A549 (cell line): ENCODE data around the gene LARGE1. TPM values are rescaled to one million over a fixed set of nuclear protein-coding genes. Genes with fewer than 3 reads are reported as not detected.
A peak's percentile ranks its signal among the peaks of the same experiment; 100 is the strongest.

Experiments
- ATAC-seq, 2 experiments: fragments of 200-7000 bp in 1 of 2; fragments of >200 bp in 1 of 2; cut with Nextera tagmentation in 1 of 2; cut with Tn5 transposase in 1 of 2; 3 replicates each; pipeline versions ENCODE4 v1.8.0 to v1.9.1; 2018 to 2020; ENCODE audit warnings: mild to moderate bottlenecking in 1 of 2, moderate library complexity in 1 of 2
- CTCF ChIA-PET: fragments of 300-600 bp; sonication (Branson Sonifier 250); formaldehyde crosslinking; extraction: SDS; loops from one replicate; lab custom pipeline; 2021; ENCODE audit warnings: antibody characterized with exemption, inconsistent platforms; lab: Yijun Ruan, JAX
- POLR2A ChIA-PET: fragments of 350-600 bp; formaldehyde crosslinking; extraction: SDS; loops from one replicate; lab custom pipeline; 2021; ENCODE audit warnings: antibody characterized with exemption, inconsistent platforms; lab: Yijun Ruan, JAX
- DNase-seq, 2 experiments: peaks; one replicate each; pipeline versions ENCODE4 v3.0.0 to v3.0.0-alpha.2; 2011 to 2016; ENCODE audit warnings: low read depth in 1 of 2, low spot score in 1 of 2
- FAIRE-seq: peaks from 2 replicates; lab custom pipeline; 2011; peaks lifted over from hg19 to GRCh38; lab: Jason Lieb, UNC
- H3K27ac ChIP-seq, 2 experiments: fragments of >200 bp; sonication (Bioruptor Twin); formaldehyde crosslinking; 3 replicates each; pipeline ENCODE4 v1.5.1; 2016 to 2017
- H3K4me1 ChIP-seq: fragments of >200 bp; sonication (Bioruptor Twin); formaldehyde crosslinking; 3 replicates; pipeline ENCODE4 v1.6.1; 2016
- H3K4me2 ChIP-seq: fragments of >200 bp; sonication (Bioruptor Twin); formaldehyde crosslinking; 3 replicates; pipeline ENCODE4 v1.6.1; 2016
- H3K4me3 ChIP-seq: fragments of >200 bp; sonication (Bioruptor Twin); formaldehyde crosslinking; 3 replicates; pipeline ENCODE4 v1.5.1; 2016
- H3K9me3 ChIP-seq: fragments of >200 bp; sonication (Bioruptor Twin); formaldehyde crosslinking; 3 replicates; pipeline ENCODE4 v1.6.1; 2016
- CBX2 ChIP-seq: fragments of 200-600 bp; sonication (generic); IDR thresholded peaks from 2 replicates; pipeline ENCODE4 v1.6.1; 2016; ENCODE audit warnings: low read depth, mild to moderate bottlenecking, borderline replicate concordance
- CBX8 ChIP-seq: fragments of 200-600 bp; sonication (generic); IDR thresholded peaks from 2 replicates; pipeline ENCODE4 v1.6.1; 2016
- CHD4 ChIP-seq: fragments of 200-600 bp; sonication (generic); IDR thresholded peaks from 2 replicates; pipeline ENCODE4 v1.6.1; 2016; ENCODE audit warnings: antibody characterized with exemption, mild to moderate bottlenecking, borderline replicate concordance
- GATA3 ChIP-seq: IDR thresholded peaks from 2 replicates; pipeline ENCODE4 v1.6.1; 2012; ENCODE audit warnings: borderline replicate concordance
- HEYL ChIP-seq: fragments of 250-450 bp; sonication (Bioruptor Pico); IDR thresholded peaks from 2 replicates; pipeline ENCODE4 v1.8.0; 2021; ENCODE audit warnings: mild to moderate bottlenecking, moderate library complexity
- HMGXB4 ChIP-seq: fragments of 250-450 bp; sonication (Bioruptor Pico); IDR thresholded peaks from 2 replicates; pipeline ENCODE4 v1.5.0; 2021; ENCODE audit warnings: mild to moderate bottlenecking, moderate library complexity, borderline replicate concordance
- HOXB13 ChIP-seq: fragments of 250-450 bp; sonication (Bioruptor Pico); IDR thresholded peaks from 2 replicates; pipeline ENCODE4 v1.5.0; 2020; ENCODE audit warnings: low read depth, mild to moderate bottlenecking, moderate library complexity
- HOXB5 ChIP-seq: fragments of 250-450 bp; sonication (Bioruptor Pico); IDR thresholded peaks from 2 replicates; pipeline ENCODE4 v1.5.0; 2020; ENCODE audit warnings: mild to moderate bottlenecking, moderate library complexity
- JUNB ChIP-seq: fragments of >200 bp; sonication (Bioruptor Twin); formaldehyde crosslinking; IDR thresholded peaks from 2 replicates; pipeline ENCODE4 v1.6.1; 2016
- KDM1A ChIP-seq: fragments of 200-600 bp; sonication (generic); IDR thresholded peaks from 2 replicates; pipeline ENCODE4 v1.6.1; 2016; ENCODE audit warnings: low read depth, mild to moderate bottlenecking
- KDM5A ChIP-seq: fragments of 200-600 bp; sonication (generic); IDR thresholded peaks from 2 replicates; pipeline ENCODE4 v1.6.1; 2016; ENCODE audit warnings: antibody characterized with exemption, mild to moderate bottlenecking
- MAZ ChIP-seq: fragments of 150-350 bp; IDR thresholded peaks from 2 replicates; pipeline ENCODE4 v1.6.1; 2014; ENCODE audit warnings: antibody characterized with exemption, low read depth, low read length, borderline replicate concordance
- NR3C1 ChIP-seq: fragments of >200 bp; sonication (Bioruptor Twin); formaldehyde crosslinking; IDR thresholded peaks from 3 replicates; pipeline ENCODE4 v1.6.1; 2017
- RARB ChIP-seq: fragments of 250-450 bp; sonication (Bioruptor Pico); IDR thresholded peaks from 2 replicates; pipeline ENCODE4 v1.8.0; 2021; ENCODE audit warnings: mild to moderate bottlenecking, moderate library complexity
- RCOR1 ChIP-seq: fragments of 150-350 bp; IDR thresholded peaks from 2 replicates; pipeline ENCODE4 v1.6.1; 2014; ENCODE audit warnings: antibody characterized with exemption, low read length, low read depth
- RFX5 ChIP-seq: fragments of 450-650 bp; IDR thresholded peaks from 2 replicates; pipeline ENCODE4 v1.7.1; 2014; ENCODE audit warnings: antibody characterized with exemption, mild to moderate bottlenecking, moderate library complexity
- RNF2 ChIP-seq: fragments of 200-600 bp; sonication (generic); IDR thresholded peaks from 2 replicates; pipeline ENCODE4 v1.6.1; 2016; ENCODE audit warnings: low read depth, mild to moderate bottlenecking, antibody characterized with exemption, moderate library complexity, borderline replicate concordance
- ZFP36 ChIP-seq: fragments of 450-650 bp; IDR thresholded peaks from 2 replicates; pipeline ENCODE4 v1.6.1; 2014; ENCODE audit warnings: borderline replicate concordance; ENCODE audit not compliant: partially characterized antibody
- ZSCAN20 ChIP-seq: fragments of 250-450 bp; sonication (Bioruptor Pico); IDR thresholded peaks from 2 replicates; pipeline ENCODE4 v1.8.0; 2022; ENCODE audit warnings: mild to moderate bottlenecking, moderate library complexity
- WGBS: methylation state at CpG from one replicate; pipeline ENCODE4 v1.1.6; 2017; ENCODE audit errors: missing lambda C conversion rate; 5-methylcytosine and 5-hydroxymethylcytosine counted together
- polyA plus RNA-seq, 4 experiments: library from polyadenylated mRNA; depleted of rRNA in 3 of 4; stranded (reverse); fragments of >200 nt; fragmentation: RNase III in 1 of 4; extraction: RNeasy Plus Mini Kit Qiagen cat#74134 plus additional on column Dnase treatment in 1 of 4; gene quantifications; 2 replicates in 3 of 4; 3 replicates in 1 of 4; pipeline ENCODE4 v1.2.3, GENCODE V29; 2011 to 2017
- TF ChIP-seq, protein P1 (sequence below): fragments of 250-450 bp; sonication (Bioruptor Pico); IDR thresholded peaks from 2 replicates; pipeline ENCODE4 v1.5.0; 2020; ENCODE audit warnings: low read depth, mild to moderate bottlenecking, moderate library complexity
- TF ChIP-seq, protein P2 (sequence below): fragments of >200 bp; sonication (Bioruptor Twin); formaldehyde crosslinking; IDR thresholded peaks from 3 replicates; pipeline ENCODE4 v1.6.1; 2016
- TF ChIP-seq, protein P3 (sequence below): fragments of >200 bp; sonication (Bioruptor Twin); formaldehyde crosslinking; IDR thresholded peaks from 2 replicates; pipeline ENCODE4 v1.6.1; 2016
- TF ChIP-seq, protein P4 (sequence below): fragments of 150-350 bp; IDR thresholded peaks from 2 replicates; pipeline ENCODE4 v1.6.1; 2014; ENCODE audit warnings: low read depth, mild to moderate bottlenecking, low read length

The LARGE1 gene
- polyA plus RNA-seq, 2 of the 4 experiments (the other 2 are of a cell fraction), result 2.7 to 5.8 TPM

DNA sequence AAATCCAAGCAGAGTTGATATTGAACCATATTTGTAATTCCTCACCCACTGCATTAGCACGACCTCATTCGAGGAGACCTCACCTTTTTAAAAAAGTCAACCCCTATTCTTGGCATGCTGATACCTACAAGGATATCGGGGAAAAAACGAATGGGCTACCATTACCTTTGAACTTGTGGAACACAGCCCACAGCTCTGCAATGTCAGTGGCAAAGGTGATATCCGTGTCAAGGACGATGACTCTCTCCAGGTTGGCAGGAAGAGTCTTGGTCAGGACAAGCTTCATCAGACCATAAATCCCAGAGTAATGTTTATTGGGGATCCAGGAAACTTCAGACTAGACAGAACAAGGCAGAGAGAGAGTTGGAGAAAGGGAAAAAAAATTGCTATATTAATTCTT lies 355.6 kb downstream of the LARGE1 start:
- POLR2A ChIA-PET, result no interaction called here
- 81% methylated on average over 6 of the region's 6 CpGs for WGBS
- no peaks in the 10 kb centered on the region for H3K9me3 ChIP-seq
- DNase-seq (no peak), FAIRE-seq (no peak), ATAC-seq (no peak)
- H3K4me1 ChIP-seq, result 0 out of 3 replicates have a peak, but pooled peaks cover 6% of the 10 kb centered on the region
- TF ChIP-seq HMGXB4 (CRISPR knock-in tag), result no peak
- no peak for TF ChIP-seq GATA3
- TF ChIP-seq RNF2, result no peak
- TF ChIP-seq, protein P1, sequence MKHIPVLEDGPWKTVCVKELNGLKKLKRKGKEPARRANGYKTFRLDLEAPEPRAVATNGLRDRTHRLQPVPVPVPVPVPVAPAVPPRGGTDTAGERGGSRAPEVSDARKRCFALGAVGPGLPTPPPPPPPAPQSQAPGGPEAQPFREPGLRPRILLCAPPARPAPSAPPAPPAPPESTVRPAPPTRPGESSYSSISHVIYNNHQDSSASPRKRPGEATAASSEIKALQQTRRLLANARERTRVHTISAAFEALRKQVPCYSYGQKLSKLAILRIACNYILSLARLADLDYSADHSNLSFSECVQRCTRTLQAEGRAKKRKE (CRISPR knock-in tag), result no peak
- TF ChIP-seq MAZ, result no peak
- no peak for TF ChIP-seq HOXB5
- TF ChIP-seq HEYL (CRISPR knock-in tag), result no peak
- TF ChIP-seq CBX2, result no peak
- TF ChIP-seq, protein P2, sequence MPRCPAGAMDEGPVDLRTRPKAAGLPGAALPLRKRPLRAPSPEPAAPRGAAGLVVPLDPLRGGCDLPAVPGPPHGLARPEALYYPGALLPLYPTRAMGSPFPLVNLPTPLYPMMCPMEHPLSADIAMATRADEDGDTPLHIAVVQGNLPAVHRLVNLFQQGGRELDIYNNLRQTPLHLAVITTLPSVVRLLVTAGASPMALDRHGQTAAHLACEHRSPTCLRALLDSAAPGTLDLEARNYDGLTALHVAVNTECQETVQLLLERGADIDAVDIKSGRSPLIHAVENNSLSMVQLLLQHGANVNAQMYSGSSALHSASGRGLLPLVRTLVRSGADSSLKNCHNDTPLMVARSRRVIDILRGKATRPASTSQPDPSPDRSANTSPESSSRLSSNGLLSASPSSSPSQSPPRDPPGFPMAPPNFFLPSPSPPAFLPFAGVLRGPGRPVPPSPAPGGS, result no peak
- no peak for TF ChIP-seq CHD4
- TF ChIP-seq NR3C1, result no peak
- no peak for TF ChIP-seq RFX5
- TF ChIP-seq, protein P3, sequence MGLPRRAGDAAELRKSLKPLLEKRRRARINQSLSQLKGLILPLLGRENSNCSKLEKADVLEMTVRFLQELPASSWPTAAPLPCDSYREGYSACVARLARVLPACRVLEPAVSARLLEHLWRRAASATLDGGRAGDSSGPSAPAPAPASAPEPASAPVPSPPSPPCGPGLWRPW, result no peak
- CTCF ChIA-PET, result no interaction called here
- no peak overlapping the region for H3K4me3 ChIP-seq
- H3K27ac ChIP-seq, result no peak overlapping the region
- no peak overlapping the region for H3K4me2 ChIP-seq

- FAIRE-seq (no peak), DNase-seq (no peak), ATAC-seq (no peak)
- no peaks in the 10 kb centered on the region for H3K9me3 ChIP-seq
- 0 out of 3 replicates have a peak, but pooled peaks cover 6% of the 10 kb centered on the region for H3K4me1 ChIP-seq
- peak overlapping the region; percentile 21; the same call in 1 of the 3 replicates for H3K4me2 ChIP-seq
- WGBS, result 50% methylated on average over 14 of the region's 14 CpGs
- H3K27ac ChIP-seq, result no peak overlapping the region
- TF ChIP-seq RARB (CRISPR knock-in tag) (no peak), CBX2 (no peak), KDM5A (no peak), CHD4 (no peak), CBX8 (no peak), HOXB13 (CRISPR knock-in tag) (no peak), JUNB (no peak), ZSCAN20 (no peak), ZFP36 (no peak), KDM1A (no peak), HMGXB4 (CRISPR knock-in tag) (no peak), RCOR1 (no peak)
- TF ChIP-seq, protein P4, sequence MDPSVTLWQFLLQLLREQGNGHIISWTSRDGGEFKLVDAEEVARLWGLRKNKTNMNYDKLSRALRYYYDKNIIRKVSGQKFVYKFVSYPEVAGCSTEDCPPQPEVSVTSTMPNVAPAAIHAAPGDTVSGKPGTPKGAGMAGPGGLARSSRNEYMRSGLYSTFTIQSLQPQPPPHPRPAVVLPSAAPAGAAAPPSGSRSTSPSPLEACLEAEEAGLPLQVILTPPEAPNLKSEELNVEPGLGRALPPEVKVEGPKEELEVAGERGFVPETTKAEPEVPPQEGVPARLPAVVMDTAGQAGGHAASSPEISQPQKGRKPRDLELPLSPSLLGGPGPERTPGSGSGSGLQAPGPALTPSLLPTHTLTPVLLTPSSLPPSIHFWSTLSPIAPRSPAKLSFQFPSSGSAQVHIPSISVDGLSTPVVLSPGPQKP, result no peak
- H3K4me3 ChIP-seq, result no peak overlapping the region
- POLR2A ChIA-PET, result interaction anchor here (0.7 kb wide), 1 partner anchor 18 kb away, joined by 5 read pairs; no protein-coding TSS in a partner anchor
- CTCF ChIA-PET, result interaction anchor here (1.2 to 3.2 kb wide), 2 partner anchors 16 to 44 kb away, joined by 6 to 10 read pairs; no protein-coding TSS in a partner anchor
Measured at GRCh38 chr22:33563220-33563964, 356.9 kb downstream of the LARGE1 start.
